Fibroblast of lung (primary cell): Measurements from ENCODE around the gene ZNF414. TPM values are rescaled to one million over a fixed set of nuclear protein-coding genes. Genes with fewer than 3 reads are reported as not detected.

Source experiments
- DNase-seq, 2 donors: peaks; one replicate each; pipeline versions ENCODE4 v3.0.0 to v3.0.0-alpha.2; 2010; ENCODE audit warnings: low read depth in 2 of 2
- H2AFZ ChIP-seq: 2 replicates; pipeline ENCODE4 v1.5.1; 2012; ENCODE audit warnings: low read length, control low read depth, inconsistent platforms
- H3K27ac ChIP-seq: 2 replicates; pipeline ENCODE4 v1.5.1; 2011; ENCODE audit warnings: low read length, control low read depth; ENCODE audit not compliant: insufficient read depth
- H3K27me3 ChIP-seq: 2 replicates; pipeline ENCODE4 v1.5.1; 2011; ENCODE audit warnings: mild to moderate bottlenecking, low read length; ENCODE audit not compliant: control insufficient read depth, insufficient read depth
- H3K36me3 ChIP-seq: 2 replicates; pipeline ENCODE4 v1.5.1; 2011; ENCODE audit warnings: low read length; ENCODE audit not compliant: control insufficient read depth, insufficient read depth
- H3K4me1 ChIP-seq: 2 replicates; pipeline ENCODE4 v1.5.1; 2011; ENCODE audit warnings: low read length; ENCODE audit not compliant: control insufficient read depth, insufficient read depth; ENCODE audit errors: extremely low read depth
- H3K4me2 ChIP-seq: 2 replicates; pipeline ENCODE4 v1.5.1; 2011; ENCODE audit warnings: low read length, control low read depth; ENCODE audit not compliant: insufficient read depth; ENCODE audit errors: extremely low read depth
- H3K4me3 ChIP-seq, 4 experiments: fragments of 200-600 bp in 1 of 4; sonication (generic) in 1 of 4; replicated peaks in 1 of 4; 2 replicates each; pipeline ENCODE4 v1.5.1; 2011 to 2016; ENCODE audit warnings: low read length in 4 of 4, low read depth in 3 of 4, mild to moderate bottlenecking in 3 of 4, control low read depth in 2 of 4, inconsistent platforms in 1 of 4, mixed read lengths in 1 of 4; ENCODE audit not compliant: insufficient read depth in 1 of 4; ENCODE audit errors: control extremely low read depth in 1 of 4
- H3K79me2 ChIP-seq: 2 replicates; pipeline ENCODE4 v1.5.1; 2012; ENCODE audit warnings: mild to moderate bottlenecking, low read length, inconsistent platforms; ENCODE audit not compliant: control insufficient read depth, insufficient read depth
- H3K9ac ChIP-seq: 2 replicates; pipeline ENCODE4 v1.5.1; 2011; ENCODE audit warnings: mild to moderate bottlenecking, low read length, control low read depth; ENCODE audit not compliant: insufficient read depth
- H3K9me3 ChIP-seq: 2 replicates; pipeline ENCODE4 v1.5.1; 2012; ENCODE audit warnings: low read depth, low read length; ENCODE audit not compliant: control insufficient read depth, insufficient read depth
- H4K20me1 ChIP-seq: 2 replicates; pipeline ENCODE4 v1.5.1; 2011; ENCODE audit warnings: low read length; ENCODE audit not compliant: control insufficient read depth, insufficient read depth; ENCODE audit errors: extremely low read depth
- EZH2 ChIP-seq: IDR thresholded peaks from 2 replicates; pipeline ENCODE4 v1.5.1; 2012; ENCODE audit warnings: low read length, control low read depth, mild to moderate bottlenecking; ENCODE audit errors: missing control alignments
- polyA plus RNA-seq, 2 donors: library from polyadenylated mRNA; depleted of rRNA in 1 of 2; stranded (reverse) in 1 of 2; unstranded in 1 of 2; fragments of >200 nt; gene quantifications; 2 replicates each; pipeline ENCODE4 v1.2.1, GENCODE V29; 2011 to 2012; ENCODE audit warnings: missing spikeins in 1 of 2
- total RNA-seq: library from RNA; depleted of rRNA; stranded (reverse); fragments of >200 nt; gene quantifications from 2 replicates; pipeline ENCODE4 v1.2.1, GENCODE V29; 2014
- TF ChIP-seq, protein P1 (sequence below), 2 donors: IDR thresholded peaks in 1 of 2; conservative IDR thresholded peaks in 1 of 2; 1 replicate in 1 of 2; 2 replicates in 1 of 2; pipeline ENCODE4 v1.5.1; 2011 to 2012; ENCODE audit warnings: low read length in 2 of 2, control low read depth in 1 of 2, inconsistent platforms in 1 of 2, low read depth in 1 of 2, mild to moderate bottlenecking in 1 of 2

Gene ZNF414
- total and polyA plus RNA-seq, 2 donors (not counting 1 experiment from before 2014, with no cell fraction given): 3.4 to 4.0 TPM

DNA sequence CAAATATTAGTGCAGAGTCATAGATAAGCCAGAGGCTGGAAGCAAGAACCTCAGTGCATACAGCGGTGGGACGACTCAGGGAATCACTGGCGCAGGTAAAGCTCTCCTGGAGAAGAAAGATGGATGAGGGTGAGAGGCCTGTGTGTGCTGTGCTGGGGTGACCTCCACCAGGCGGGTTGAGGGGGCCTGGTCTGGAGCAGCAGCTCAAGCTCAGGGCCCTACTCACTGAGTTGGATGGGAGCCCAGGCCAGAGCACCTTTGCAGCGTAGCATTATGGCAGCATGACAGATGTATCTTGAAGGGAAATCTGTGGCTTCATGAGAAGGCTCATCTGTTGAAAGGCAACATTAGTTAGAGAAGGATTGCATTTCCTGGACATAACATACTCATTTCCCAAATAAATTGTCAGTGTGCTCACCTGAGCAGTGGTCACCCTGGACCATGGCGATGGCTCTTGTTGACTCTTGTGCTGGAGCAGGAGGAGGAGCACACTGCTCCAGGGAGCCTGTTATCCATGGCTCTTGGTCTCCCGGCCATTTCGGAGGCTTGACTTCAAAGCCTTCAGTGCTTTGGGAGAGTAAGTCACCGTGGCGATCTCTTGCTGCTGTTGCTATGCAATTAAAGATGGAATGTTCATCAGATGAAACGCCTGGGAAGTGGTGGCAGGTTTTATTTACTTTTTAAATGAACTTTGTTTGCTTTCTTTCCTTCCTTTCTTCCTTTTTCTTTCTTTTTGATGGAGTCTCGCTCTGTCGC lies 44.2 kb downstream of the ZNF414 start:
- Histone ChIP-seq H3K4me3 (no peak overlapping the region), H3K27ac (no peak overlapping the region), H3K4me1 (no peaks in the 10 kb centered on the region), H4K20me1 (no peaks in the 10 kb centered on the region), H2AFZ (no peak overlapping the region), H3K36me3 (peaks cover 17% of the 10 kb centered on the region), H3K9ac (no peak overlapping the region), H3K4me2 (no peak overlapping the region), H3K9me3 (no peaks in the 10 kb centered on the region), H3K79me2 (peaks cover 22% of the 10 kb centered on the region), H3K27me3 (no peaks in the 10 kb centered on the region)
- no peak for DNase-seq
- TF ChIP-seq EZH2: no peak
- TF ChIP-seq, protein P1, sequence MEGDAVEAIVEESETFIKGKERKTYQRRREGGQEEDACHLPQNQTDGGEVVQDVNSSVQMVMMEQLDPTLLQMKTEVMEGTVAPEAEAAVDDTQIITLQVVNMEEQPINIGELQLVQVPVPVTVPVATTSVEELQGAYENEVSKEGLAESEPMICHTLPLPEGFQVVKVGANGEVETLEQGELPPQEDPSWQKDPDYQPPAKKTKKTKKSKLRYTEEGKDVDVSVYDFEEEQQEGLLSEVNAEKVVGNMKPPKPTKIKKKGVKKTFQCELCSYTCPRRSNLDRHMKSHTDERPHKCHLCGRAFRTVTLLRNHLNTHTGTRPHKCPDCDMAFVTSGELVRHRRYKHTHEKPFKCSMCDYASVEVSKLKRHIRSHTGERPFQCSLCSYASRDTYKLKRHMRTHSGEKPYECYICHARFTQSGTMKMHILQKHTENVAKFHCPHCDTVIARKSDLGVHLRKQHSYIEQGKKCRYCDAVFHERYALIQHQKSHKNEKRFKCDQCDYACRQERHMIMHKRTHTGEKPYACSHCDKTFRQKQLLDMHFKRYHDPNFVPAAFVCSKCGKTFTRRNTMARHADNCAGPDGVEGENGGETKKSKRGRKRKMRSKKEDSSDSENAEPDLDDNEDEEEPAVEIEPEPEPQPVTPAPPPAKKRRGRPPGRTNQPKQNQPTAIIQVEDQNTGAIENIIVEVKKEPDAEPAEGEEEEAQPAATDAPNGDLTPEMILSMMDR (conservative IDR thresholded peaks at IDR 0.05 in 1 of 2, IDR thresholded peaks at IDR 0.05 in 1 of 2; ENCODE audit: low read depth in 1 of 2, low read length in 2 of 2): no peak

DNA sequence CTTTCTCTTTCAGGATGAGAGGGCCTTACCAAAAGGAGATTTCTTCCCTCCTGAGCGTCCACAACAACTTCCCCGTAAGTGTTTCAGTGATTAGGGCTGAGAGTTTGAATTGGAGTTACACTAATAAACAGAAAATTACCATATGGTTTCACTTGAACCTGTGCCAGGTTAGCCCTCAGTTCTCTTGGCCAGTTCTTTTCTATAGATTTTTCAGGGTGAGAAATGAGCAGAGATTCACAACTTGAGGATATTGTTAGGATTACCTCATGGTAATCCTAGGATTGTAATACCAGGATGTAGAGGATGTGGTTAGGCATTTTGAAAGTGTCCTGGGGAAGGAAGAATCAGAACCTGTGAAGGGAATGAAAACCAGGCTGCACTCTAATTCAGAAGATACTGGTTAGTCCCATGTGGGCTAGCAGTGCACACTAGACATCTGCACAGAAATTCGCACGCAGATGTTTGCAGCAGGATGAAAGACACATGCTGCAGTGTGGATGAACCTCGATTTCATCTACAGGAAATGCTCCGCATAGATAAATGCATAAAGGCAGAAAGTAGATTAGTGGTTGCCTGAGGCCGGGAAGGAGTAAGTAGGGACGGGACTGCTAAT lies 45.1 kb downstream of the ZNF414 start:
- no peaks in the 10 kb centered on the region for H4K20me1 ChIP-seq
- peaks cover 17% of the 10 kb centered on the region for H3K36me3 ChIP-seq
- H3K27me3 ChIP-seq: no peaks in the 10 kb centered on the region
- no peak overlapping the region for H3K27ac ChIP-seq
- H3K9ac ChIP-seq: no peak overlapping the region
- no peaks in the 10 kb centered on the region for H3K4me1 ChIP-seq
- TF ChIP-seq, protein P1 (conservative IDR thresholded peaks at IDR 0.05 in 1 of 2, IDR thresholded peaks at IDR 0.05 in 1 of 2; ENCODE audit: low read depth in 1 of 2, low read length in 2 of 2): no peak
- TF ChIP-seq EZH2: no peak
- no peaks in the 10 kb centered on the region for H3K9me3 ChIP-seq
- H3K4me3 ChIP-seq: no peak overlapping the region
- peaks cover 29% of the 10 kb centered on the region for H3K79me2 ChIP-seq
- DNase-seq: peak; percentile 14 to 73
- no peak overlapping the region for H3K4me2 ChIP-seq
- H2AFZ ChIP-seq: no peak overlapping the region

DNA sequence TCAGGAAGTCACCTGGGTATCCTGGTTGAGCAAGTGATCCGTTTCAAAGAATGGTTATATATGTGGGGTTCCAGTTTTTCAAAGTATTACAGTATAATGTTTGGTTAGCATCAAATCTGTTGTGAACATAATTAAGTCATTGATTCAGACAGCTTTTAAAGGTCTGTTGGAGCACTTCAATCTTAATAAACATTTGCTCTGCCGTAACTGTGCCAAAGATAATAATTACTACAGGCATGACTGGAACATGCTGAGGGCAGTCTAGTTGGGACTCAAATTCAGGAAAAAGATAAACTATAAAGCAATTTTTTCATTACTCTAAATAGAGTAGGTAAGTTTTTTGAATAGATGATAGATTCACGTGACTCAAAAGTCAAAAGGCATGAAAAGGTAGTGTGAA lies 45.8 kb downstream of the ZNF414 start:
- Histone ChIP-seq H3K27me3 (no peaks in the 10 kb centered on the region), H3K4me1 (no peaks in the 10 kb centered on the region), H3K4me2 (no peak overlapping the region), H3K9ac (no peak overlapping the region), H3K9me3 (no peaks in the 10 kb centered on the region), H3K36me3 (peaks cover 17% of the 10 kb centered on the region), H4K20me1 (no peaks in the 10 kb centered on the region), H2AFZ (no peak overlapping the region), H3K4me3 (no peak overlapping the region), H3K27ac (no peak overlapping the region), H3K79me2 (peaks cover 36% of the 10 kb centered on the region)
- TF ChIP-seq, protein P1 (conservative IDR thresholded peaks at IDR 0.05 in 1 of 2, IDR thresholded peaks at IDR 0.05 in 1 of 2; ENCODE audit: low read depth in 1 of 2, low read length in 2 of 2): no peak
- no peak for TF ChIP-seq EZH2
- peak in 1 of 2 donors; percentile 26 for DNase-seq
